HepG2 (cell line): Measurements from ENCODE around the gene SLC45A3. TPM values are rescaled to one million over a fixed set of nuclear protein-coding genes. Genes with fewer than 3 reads are reported as not detected.

ENCODE experiments used
- BCL6 ChIP-seq: IDR thresholded peaks from 2 replicates; pipeline ENCODE4 v1.6.1; 2016; ENCODE audit warnings: missing genetic modification reagents, missing compliant biosample characterization
- CEBPB ChIP-seq: IDR thresholded peaks from 2 replicates; pipeline ENCODE4 v1.6.1; 2011; ENCODE audit warnings: low read depth, low read length, improper control_type of control experiment, borderline replicate concordance
- CREM ChIP-seq, 2 experiments: sonication (generic) in 1 of 2; formaldehyde crosslinking in 1 of 2; IDR thresholded peaks; 2 replicates each; pipeline versions ENCODE4 v1.4.0 to v1.6.1; 2016 to 2020; ENCODE audit warnings: antibody characterized with exemption in 1 of 2, mild to moderate bottlenecking in 1 of 2, missing genetic modification reagents in 1 of 2
- E2F2 ChIP-seq: sonication (generic); formaldehyde crosslinking; IDR thresholded peaks from 2 replicates; pipeline ENCODE4 v1.4.0; 2020; ENCODE audit warnings: missing genetic modification reagents, borderline replicate concordance
- ETV5 ChIP-seq: IDR thresholded peaks from 2 replicates; pipeline ENCODE4 v1.6.1; 2018; ENCODE audit warnings: missing biosample characterization, missing genetic modification reagents, inconsistent platforms, borderline replicate concordance
- GATAD2A ChIP-seq: IDR thresholded peaks from 2 replicates; pipeline ENCODE4 v1.6.1; 2016
- GFI1 ChIP-seq: sonication (generic); formaldehyde crosslinking; IDR thresholded peaks from 2 replicates; pipeline ENCODE4 v1.5.0; 2020; ENCODE audit warnings: missing genetic modification reagents, mild to moderate bottlenecking, borderline replicate concordance
- HHEX ChIP-seq: IDR thresholded peaks from 2 replicates; pipeline ENCODE4 v1.6.1; 2016; ENCODE audit warnings: control low read depth
- HMG20A ChIP-seq: IDR thresholded peaks from 2 replicates; pipeline ENCODE4 v1.6.1; 2016; ENCODE audit warnings: borderline replicate concordance
- IRF1 ChIP-seq: sonication (generic); formaldehyde crosslinking; IDR thresholded peaks from 2 replicates; pipeline ENCODE4 v1.4.0; 2020; ENCODE audit warnings: low read depth, mild to moderate bottlenecking, missing genetic modification reagents
- MEIS1 ChIP-seq: sonication (generic); formaldehyde crosslinking; IDR thresholded peaks from 2 replicates; pipeline ENCODE4 v1.9.0; 2021; ENCODE audit warnings: mild to moderate bottlenecking, missing genetic modification reagents, moderate library complexity, borderline replicate concordance
- MIXL1 ChIP-seq: IDR thresholded peaks from 2 replicates; pipeline ENCODE4 v1.6.1; 2016
- NCOA2 ChIP-seq: sonication (generic); formaldehyde crosslinking; IDR thresholded peaks from 2 replicates; pipeline ENCODE4 v1.8.0; 2022; ENCODE audit warnings: inconsistent platforms
- PHF21A ChIP-seq: sonication (generic); formaldehyde crosslinking; IDR thresholded peaks from 2 replicates; pipeline ENCODE4 v1.5.0; 2020; ENCODE audit warnings: mild to moderate bottlenecking, missing genetic modification reagents
- TAF1 ChIP-seq: sonication (generic); formaldehyde crosslinking; IDR thresholded peaks from 2 replicates; pipeline ENCODE4 v1.4.0; 2020; ENCODE audit warnings: missing genetic modification reagents
- ZGPAT ChIP-seq: IDR thresholded peaks from 2 replicates; pipeline ENCODE4 v1.6.1; 2016; ENCODE audit warnings: mild to moderate bottlenecking
- ZNF121 ChIP-seq: sonication (generic); formaldehyde crosslinking; IDR thresholded peaks from 2 replicates; pipeline ENCODE4 v1.5.0; 2020; ENCODE audit warnings: mild to moderate bottlenecking, missing genetic modification reagents
- ZNF552 ChIP-seq: sonication (generic); formaldehyde crosslinking; IDR thresholded peaks from 2 replicates; pipeline ENCODE4 v1.9.0; 2022; ENCODE audit warnings: missing genetic modification reagents, mild to moderate bottlenecking, borderline replicate concordance
- polyA plus RNA-seq, 8 experiments: library from polyadenylated mRNA; depleted of rRNA in 3 of 8; stranded (reverse) in 7 of 8; unstranded in 1 of 8; fragments of >200 nt; fragmentation: Illumina TruSeq in 4 of 8; extraction: Trizol in 4 of 8; gene quantifications; 2 replicates each; pipeline versions ENCODE4 v1.2.1 to v1.2.3, GENCODE V29; 2011 to 2016; ENCODE audit warnings: low read depth in 4 of 8, missing spikeins in 1 of 8, mixed read lengths in 1 of 8; ENCODE audit not compliant: insufficient read depth in 1 of 8
- total RNA-seq, 5 experiments: library from RNA; depleted of rRNA; stranded (reverse); fragments of >200 nt; fragmentation: Illumina TruSeq; extraction: Trizol; gene quantifications; 2 replicates each; pipeline ENCODE4 v1.2.3, GENCODE V29; 2016; ENCODE audit warnings: low read depth in 1 of 5
- TF ChIP-seq, protein P1 (sequence below): sonication (generic); formaldehyde crosslinking; IDR thresholded peaks from 2 replicates; pipeline ENCODE4 v1.4.0; 2020; ENCODE audit warnings: missing genetic modification reagents, borderline replicate concordance
- TF ChIP-seq, protein P2 (sequence below): sonication (generic); formaldehyde crosslinking; IDR thresholded peaks from 2 replicates; pipeline ENCODE4 v1.4.0; 2020; ENCODE audit warnings: missing genetic modification reagents, borderline replicate concordance
- TF ChIP-seq, protein P3 (sequence below): sonication (generic); formaldehyde crosslinking; IDR thresholded peaks from 2 replicates; pipeline ENCODE4 v1.8.1; 2023; ENCODE audit warnings: mild to moderate bottlenecking, missing genetic modification reagents

SLC45A3 gene
- total and polyA plus RNA-seq, 2 of the 13 experiments (the other 11 are each of a cell fraction or from before 2014, with no cell fraction given) = 3.4 to 4.1 TPM

DNA sequence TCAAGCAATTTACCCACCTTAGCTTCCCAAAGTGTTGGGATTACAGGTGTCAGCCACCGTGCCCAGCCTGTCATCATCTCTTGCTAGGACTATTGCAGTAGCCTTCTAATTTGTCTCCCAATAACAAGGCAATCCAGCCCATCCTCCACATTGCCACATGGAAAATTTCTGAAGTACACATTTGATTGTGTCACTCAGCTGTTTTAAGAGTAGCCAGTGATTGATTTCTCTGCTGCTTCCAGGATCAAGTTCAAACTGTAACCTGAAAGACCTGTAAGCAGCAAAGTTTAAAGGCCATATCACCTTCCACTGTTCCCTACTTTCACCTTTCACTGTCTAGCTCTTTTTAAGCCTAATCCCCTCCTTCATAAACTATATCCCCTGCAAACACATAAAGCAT lies 40.7 kb downstream of the SLC45A3 start (continued):
- TF ChIP-seq, protein P1, sequence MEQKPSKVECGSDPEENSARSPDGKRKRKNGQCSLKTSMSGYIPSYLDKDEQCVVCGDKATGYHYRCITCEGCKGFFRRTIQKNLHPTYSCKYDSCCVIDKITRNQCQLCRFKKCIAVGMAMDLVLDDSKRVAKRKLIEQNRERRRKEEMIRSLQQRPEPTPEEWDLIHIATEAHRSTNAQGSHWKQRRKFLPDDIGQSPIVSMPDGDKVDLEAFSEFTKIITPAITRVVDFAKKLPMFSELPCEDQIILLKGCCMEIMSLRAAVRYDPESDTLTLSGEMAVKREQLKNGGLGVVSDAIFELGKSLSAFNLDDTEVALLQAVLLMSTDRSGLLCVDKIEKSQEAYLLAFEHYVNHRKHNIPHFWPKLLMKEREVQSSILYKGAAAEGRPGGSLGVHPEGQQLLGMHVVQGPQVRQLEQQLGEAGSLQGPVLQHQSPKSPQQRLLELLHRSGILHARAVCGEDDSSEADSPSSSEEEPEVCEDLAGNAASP (CRISPR knock-in tag) = peak; percentile 32; the same call in 1 of the 2 replicates
- 0 out of 2 replicates have a peak, but pooled peaks have one; percentile 66 for TF ChIP-seq GFI1 (CRISPR knock-in tag)
- no peak for TF ChIP-seq IRF1 (CRISPR knock-in tag)
- TF ChIP-seq HHEX = no peak
- peak; percentile 71 for TF ChIP-seq GATAD2A
- peak; percentile 66 for TF ChIP-seq CEBPB
- TF ChIP-seq E2F2 (CRISPR knock-in tag) = no peak
- TF ChIP-seq MIXL1 (CRISPR knock-in tag) = peak; percentile 43; the same call in 1 of the 2 replicates
- TF ChIP-seq ZGPAT (CRISPR knock-in tag) = peak; percentile 51; the same call in 1 of the 2 replicates
- peak; percentile 84 for TF ChIP-seq BCL6
- peak; percentile 21; the same call in 1 of the 2 replicates for TF ChIP-seq CREM (IDR thresholded peaks at IDR 0.05)
- TF ChIP-seq CREM (CRISPR knock-in tag; IDR thresholded peaks at IDR 0.05) = no peak
- TF ChIP-seq TAF1 (CRISPR knock-in tag) = no peak
- TF ChIP-seq MEIS1 = peak; percentile 38; the same call in 1 of the 2 replicates
- TF ChIP-seq ZNF552 (CRISPR knock-in tag) = no peak
- TF ChIP-seq NCOA2 (CRISPR knock-in tag) = peak; percentile 29; the same call in 1 of the 2 replicates
- peak; percentile 35; the same call in 1 of the 2 replicates for TF ChIP-seq PHF21A (CRISPR knock-in tag)
- peak; percentile 15; the same call in 1 of the 2 replicates for TF ChIP-seq ETV5 (CRISPR knock-in tag)
- TF ChIP-seq HMG20A = peak; percentile 24; the same call in 1 of the 2 replicates
- TF ChIP-seq, protein P2, sequence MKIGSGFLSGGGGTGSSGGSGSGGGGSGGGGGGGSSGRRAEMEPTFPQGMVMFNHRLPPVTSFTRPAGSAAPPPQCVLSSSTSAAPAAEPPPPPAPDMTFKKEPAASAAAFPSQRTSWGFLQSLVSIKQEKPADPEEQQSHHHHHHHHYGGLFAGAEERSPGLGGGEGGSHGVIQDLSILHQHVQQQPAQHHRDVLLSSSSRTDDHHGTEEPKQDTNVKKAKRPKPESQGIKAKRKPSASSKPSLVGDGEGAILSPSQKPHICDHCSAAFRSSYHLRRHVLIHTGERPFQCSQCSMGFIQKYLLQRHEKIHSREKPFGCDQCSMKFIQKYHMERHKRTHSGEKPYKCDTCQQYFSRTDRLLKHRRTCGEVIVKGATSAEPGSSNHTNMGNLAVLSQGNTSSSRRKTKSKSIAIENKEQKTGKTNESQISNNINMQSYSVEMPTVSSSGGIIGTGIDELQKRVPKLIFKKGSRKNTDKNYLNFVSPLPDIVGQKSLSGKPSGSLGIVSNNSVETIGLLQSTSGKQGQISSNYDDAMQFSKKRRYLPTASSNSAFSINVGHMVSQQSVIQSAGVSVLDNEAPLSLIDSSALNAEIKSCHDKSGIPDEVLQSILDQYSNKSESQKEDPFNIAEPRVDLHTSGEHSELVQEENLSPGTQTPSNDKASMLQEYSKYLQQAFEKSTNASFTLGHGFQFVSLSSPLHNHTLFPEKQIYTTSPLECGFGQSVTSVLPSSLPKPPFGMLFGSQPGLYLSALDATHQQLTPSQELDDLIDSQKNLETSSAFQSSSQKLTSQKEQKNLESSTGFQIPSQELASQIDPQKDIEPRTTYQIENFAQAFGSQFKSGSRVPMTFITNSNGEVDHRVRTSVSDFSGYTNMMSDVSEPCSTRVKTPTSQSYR (CRISPR knock-in tag) = peak; percentile 41; the same call in 1 of the 2 replicates
- no peak for TF ChIP-seq ZNF121
- TF ChIP-seq, protein P3, sequence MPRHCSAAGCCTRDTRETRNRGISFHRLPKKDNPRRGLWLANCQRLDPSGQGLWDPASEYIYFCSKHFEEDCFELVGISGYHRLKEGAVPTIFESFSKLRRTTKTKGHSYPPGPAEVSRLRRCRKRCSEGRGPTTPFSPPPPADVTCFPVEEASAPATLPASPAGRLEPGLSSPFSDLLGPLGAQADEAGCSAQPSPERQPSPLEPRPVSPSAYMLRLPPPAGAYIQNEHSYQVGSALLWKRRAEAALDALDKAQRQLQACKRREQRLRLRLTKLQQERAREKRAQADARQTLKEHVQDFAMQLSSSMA = no peak
